Tibial nerve (tissue), 4 donors: ENCODE measurements around the gene CXCR2.

Experiments
- EP300 ChIP-seq, 2 donors: sonication (generic); formaldehyde crosslinking; IDR thresholded peaks; one replicate each; pipeline ENCODE4 v1.6.1; 2017; ENCODE audit warnings: antibody characterized with exemption in 2 of 2, mild to moderate bottlenecking in 1 of 2
- POLR2A ChIP-seq, 2 donors: fragments of 450-650 bp; IDR thresholded peaks; one replicate each; pipeline ENCODE4 v1.6.1; 2017; ENCODE audit warnings: antibody characterized with exemption in 2 of 2, mild to moderate bottlenecking in 2 of 2, moderate library complexity in 2 of 2
- TF ChIP-seq, protein P1 (sequence below), 5 experiments: fragments of 200-600 bp in 3 of 5; fragments of 450-650 bp in 2 of 5; sonication (generic) in 3 of 5; IDR thresholded peaks; one replicate each; pipeline ENCODE4 v1.5.1; 2016 to 2019; ENCODE audit warnings: antibody characterized with exemption in 5 of 5, mild to moderate bottlenecking in 3 of 5, moderate library complexity in 2 of 5

DNA sequence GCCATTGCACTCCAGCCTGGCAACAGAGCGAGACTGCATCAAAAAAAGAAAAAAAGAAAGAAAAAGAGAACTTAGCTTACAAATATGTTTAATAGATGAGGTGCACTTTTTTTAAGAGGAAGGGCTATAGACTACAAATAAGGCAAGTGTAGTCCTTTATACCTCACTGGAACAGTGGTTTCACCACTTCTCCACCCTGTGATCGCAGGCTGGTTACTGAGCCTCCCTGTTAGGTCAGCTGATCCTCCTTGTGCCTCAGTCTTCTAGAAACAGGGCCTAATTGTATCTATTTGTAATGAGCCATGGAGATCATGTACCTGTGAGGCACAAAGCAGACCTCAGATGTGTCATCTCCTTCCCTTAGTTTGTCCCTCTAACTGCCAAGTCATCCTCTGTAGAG is 4.5 kb downstream of the CXCR2 start:
- TF ChIP-seq, protein P1, sequence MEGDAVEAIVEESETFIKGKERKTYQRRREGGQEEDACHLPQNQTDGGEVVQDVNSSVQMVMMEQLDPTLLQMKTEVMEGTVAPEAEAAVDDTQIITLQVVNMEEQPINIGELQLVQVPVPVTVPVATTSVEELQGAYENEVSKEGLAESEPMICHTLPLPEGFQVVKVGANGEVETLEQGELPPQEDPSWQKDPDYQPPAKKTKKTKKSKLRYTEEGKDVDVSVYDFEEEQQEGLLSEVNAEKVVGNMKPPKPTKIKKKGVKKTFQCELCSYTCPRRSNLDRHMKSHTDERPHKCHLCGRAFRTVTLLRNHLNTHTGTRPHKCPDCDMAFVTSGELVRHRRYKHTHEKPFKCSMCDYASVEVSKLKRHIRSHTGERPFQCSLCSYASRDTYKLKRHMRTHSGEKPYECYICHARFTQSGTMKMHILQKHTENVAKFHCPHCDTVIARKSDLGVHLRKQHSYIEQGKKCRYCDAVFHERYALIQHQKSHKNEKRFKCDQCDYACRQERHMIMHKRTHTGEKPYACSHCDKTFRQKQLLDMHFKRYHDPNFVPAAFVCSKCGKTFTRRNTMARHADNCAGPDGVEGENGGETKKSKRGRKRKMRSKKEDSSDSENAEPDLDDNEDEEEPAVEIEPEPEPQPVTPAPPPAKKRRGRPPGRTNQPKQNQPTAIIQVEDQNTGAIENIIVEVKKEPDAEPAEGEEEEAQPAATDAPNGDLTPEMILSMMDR (IDR thresholded peaks at IDR 0.05): no peak
- TF ChIP-seq POLR2A (IDR thresholded peaks at IDR 0.05): no peak
- TF ChIP-seq EP300 (IDR thresholded peaks at IDR 0.05): no peak
